Measurements from ENCODE around the gene RNF126.

DNA sequence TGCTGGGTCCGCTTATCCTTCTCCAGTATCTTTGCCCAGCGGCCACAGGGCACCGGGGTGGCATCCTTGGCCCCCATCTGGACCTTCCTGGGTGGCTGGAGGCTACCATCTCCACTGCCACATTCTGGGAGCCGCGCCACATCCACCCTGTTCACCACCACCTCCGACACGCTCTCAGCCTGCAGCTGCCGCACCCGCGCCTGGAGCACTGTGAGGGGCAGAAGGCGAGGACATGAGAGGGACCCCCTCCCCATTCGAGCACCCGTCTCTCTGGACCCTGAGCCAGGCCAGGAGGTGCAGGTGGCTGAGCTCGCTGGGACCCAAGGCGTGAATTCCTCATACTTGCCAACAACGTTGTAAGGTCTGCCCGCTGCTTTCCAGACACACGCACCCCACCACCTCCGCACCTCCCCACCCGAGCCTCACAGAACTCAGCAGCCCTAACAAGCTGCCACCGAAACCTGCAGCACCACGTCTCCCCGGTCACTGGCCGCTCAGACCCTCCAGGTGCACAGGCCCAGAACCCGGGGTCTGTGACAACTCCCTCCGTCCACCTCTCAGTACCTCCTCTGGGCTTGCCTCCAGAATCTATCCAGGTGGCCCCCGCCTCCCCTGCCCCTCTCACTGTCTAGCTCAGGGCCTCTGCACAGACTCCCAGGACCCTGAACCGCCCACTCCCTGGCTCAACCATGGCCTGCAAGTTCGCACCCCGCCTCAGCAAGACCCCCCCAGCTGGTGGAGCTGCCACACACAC, 32.9 kb downstream of the RNF126 start:
- TF ChIP-seq, protein P1, sequence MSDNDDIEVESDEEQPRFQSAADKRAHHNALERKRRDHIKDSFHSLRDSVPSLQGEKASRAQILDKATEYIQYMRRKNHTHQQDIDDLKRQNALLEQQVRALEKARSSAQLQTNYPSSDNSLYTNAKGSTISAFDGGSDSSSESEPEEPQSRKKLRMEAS (IDR thresholded peaks at IDR 0.05), result no peak
- TF ChIP-seq RAD21 (IDR thresholded peaks at IDR 0.05; ENCODE audit: low read depth) (no peak), YY1 (IDR thresholded peaks at IDR 0.05; ENCODE audit: low read depth) (no peak), EGR1 (IDR thresholded peaks at IDR 0.05) (no peak), CEBPB (IDR thresholded peaks at IDR 0.05) (no peak), TAF1 (IDR thresholded peaks at IDR 0.05; ENCODE audit: low read depth) (no peak), CREB1 (IDR thresholded peaks at IDR 0.05; ENCODE audit: low read depth) (no peak), EP300 (IDR thresholded peaks at IDR 0.05; ENCODE audit: borderline replicate concordance) (no peak), TCF12 (IDR thresholded peaks at IDR 0.05; ENCODE audit: low read depth) (no peak), REST (IDR thresholded peaks at IDR 0.05; ENCODE audit: low read depth) (no peak)

Data from Ishikawa (cell line).